ENCODE measurements around the gene PRKRA.
A peak's percentile ranks its signal among the peaks of the same experiment; 100 is the strongest.

PRKRA gene

GRCh38 chr2:178450774-178451525 is at the start of gene PRKRA, which contains the start of gene PJVK:
Gene PRKRA, minus strand, starts transcription at chr2:178451175. Its CDS starts 145 bp downstream, at chr2:178451030.
Gene PJVK, plus strand, starts transcription at chr2:178451378. Its CDS starts 2,032 bp downstream, at chr2:178453410.
- Histone ChIP-seq H3F3A (ENCODE audit: control insufficient read depth, insufficient read depth) (0 out of 2 replicates have a peak, but pooled peaks cover 4% of the 10 kb centered on the region), H3K4me3 (ENCODE audit: low read length) (peak within 1 kb of the TSS; percentile 93), H3K79me2 (ENCODE audit: control insufficient read depth, low read length) (peaks cover 34% of the 10 kb centered on the region), H3K9me3 (ENCODE audit: control insufficient read depth, insufficient read depth, low read length) (no peaks in the 10 kb centered on the region), H3K27me3 (ENCODE audit: control insufficient read depth, low read length) (no peaks in the 10 kb centered on the region), H3K4me2 (ENCODE audit: low read length) (peak within 1 kb of the TSS; percentile 79), H4K20me1 (ENCODE audit: control insufficient read depth, insufficient read depth, low read depth, low read length) (peaks cover 6% of the 10 kb centered on the region; the same call in 1 of the 2 replicates), H3K9me2 (replicated peaks; ENCODE audit: control insufficient read depth, low read length) (no peaks in the 10 kb centered on the region), H3K27ac (ENCODE audit: low read depth, low read length) (peak within 1 kb of the TSS; percentile 79), H3K4me1 (ENCODE audit: control insufficient read depth, low read length) (peaks cover 29% of the 10 kb centered on the region), H3K36me3 (ENCODE audit: control insufficient read depth, low read length) (peaks cover 39% of the 10 kb centered on the region)
- TF ChIP-seq CTCF (IDR thresholded peaks at IDR 0.05; ENCODE audit: low read depth, low read length, poor library complexity, severe bottlenecking) (no peak), EZH2phosphoT487 (IDR thresholded peaks at IDR 0.05; ENCODE audit: borderline replicate concordance, low read length) (no peak)

- Histone ChIP-seq H3K36me3 (ENCODE audit: control insufficient read depth, low read length) (peaks cover 87% of the 10 kb centered on the region), H3F3A (ENCODE audit: control insufficient read depth, insufficient read depth) (peaks cover 6% of the 10 kb centered on the region)
Observed at GRCh38 chr2:178499640-178500039, 48.7 kb upstream of the PRKRA start.

GRCh38 chr2:178498137-178498536 is 47.2 kb upstream of the PRKRA start:
- Histone ChIP-seq H3K27ac (ENCODE audit: low read depth, low read length) (no peak overlapping the region), H3K4me3 (ENCODE audit: low read length) (peak overlapping the region; percentile 5; the same call in 1 of the 2 replicates), H3K9me2 (replicated peaks; ENCODE audit: control insufficient read depth, low read length) (no peaks in the 10 kb centered on the region), H3K27me3 (ENCODE audit: control insufficient read depth, low read length) (no peaks in the 10 kb centered on the region), H4K20me1 (ENCODE audit: control insufficient read depth, insufficient read depth, low read depth, low read length) (no peaks in the 10 kb centered on the region), H3K9me3 (ENCODE audit: control insufficient read depth, insufficient read depth, low read length) (no peaks in the 10 kb centered on the region), H3K4me2 (ENCODE audit: low read length) (peak overlapping the region; percentile 20), H3K4me1 (ENCODE audit: control insufficient read depth, low read length) (peaks cover 12% of the 10 kb centered on the region), H3F3A (ENCODE audit: control insufficient read depth, insufficient read depth) (peaks cover 6% of the 10 kb centered on the region), H3K79me2 (ENCODE audit: control insufficient read depth, low read length) (no peaks in the 10 kb centered on the region), H3K36me3 (ENCODE audit: control insufficient read depth, low read length) (peaks cover 90% of the 10 kb centered on the region)
- no peak for TF ChIP-seq EZH2phosphoT487 (IDR thresholded peaks at IDR 0.05; ENCODE audit: borderline replicate concordance, low read length)
- TF ChIP-seq CTCF (IDR thresholded peaks at IDR 0.05; ENCODE audit: low read depth, low read length, poor library complexity, severe bottlenecking): no peak

More at GRCh38 chr2:178499640-178500039, 48.7 kb upstream of the PRKRA start:
- Histone ChIP-seq H3K9me2 (replicated peaks; ENCODE audit: control insufficient read depth, low read length) (no peaks in the 10 kb centered on the region), H3K27ac (ENCODE audit: low read depth, low read length) (no peak overlapping the region), H3K4me1 (ENCODE audit: control insufficient read depth, low read length) (peaks cover 12% of the 10 kb centered on the region), H3K27me3 (ENCODE audit: control insufficient read depth, low read length) (no peaks in the 10 kb centered on the region), H3K4me2 (ENCODE audit: low read length) (no peak overlapping the region), H3K9me3 (ENCODE audit: control insufficient read depth, insufficient read depth, low read length) (no peaks in the 10 kb centered on the region), H4K20me1 (ENCODE audit: control insufficient read depth, insufficient read depth, low read depth, low read length) (no peaks in the 10 kb centered on the region), H3K79me2 (ENCODE audit: control insufficient read depth, low read length) (no peaks in the 10 kb centered on the region), H3K4me3 (ENCODE audit: low read length) (no peak overlapping the region)
- TF ChIP-seq CTCF (IDR thresholded peaks at IDR 0.05; ENCODE audit: low read depth, low read length, poor library complexity, severe bottlenecking) (no peak), EZH2phosphoT487 (IDR thresholded peaks at IDR 0.05; ENCODE audit: borderline replicate concordance, low read length) (no peak)
